ENCODE results near the gene MED29.

GRCh38 chr19:39407660-39408391, 16.6 kb downstream of the MED29 start:
- TF ChIP-seq, protein P1, sequence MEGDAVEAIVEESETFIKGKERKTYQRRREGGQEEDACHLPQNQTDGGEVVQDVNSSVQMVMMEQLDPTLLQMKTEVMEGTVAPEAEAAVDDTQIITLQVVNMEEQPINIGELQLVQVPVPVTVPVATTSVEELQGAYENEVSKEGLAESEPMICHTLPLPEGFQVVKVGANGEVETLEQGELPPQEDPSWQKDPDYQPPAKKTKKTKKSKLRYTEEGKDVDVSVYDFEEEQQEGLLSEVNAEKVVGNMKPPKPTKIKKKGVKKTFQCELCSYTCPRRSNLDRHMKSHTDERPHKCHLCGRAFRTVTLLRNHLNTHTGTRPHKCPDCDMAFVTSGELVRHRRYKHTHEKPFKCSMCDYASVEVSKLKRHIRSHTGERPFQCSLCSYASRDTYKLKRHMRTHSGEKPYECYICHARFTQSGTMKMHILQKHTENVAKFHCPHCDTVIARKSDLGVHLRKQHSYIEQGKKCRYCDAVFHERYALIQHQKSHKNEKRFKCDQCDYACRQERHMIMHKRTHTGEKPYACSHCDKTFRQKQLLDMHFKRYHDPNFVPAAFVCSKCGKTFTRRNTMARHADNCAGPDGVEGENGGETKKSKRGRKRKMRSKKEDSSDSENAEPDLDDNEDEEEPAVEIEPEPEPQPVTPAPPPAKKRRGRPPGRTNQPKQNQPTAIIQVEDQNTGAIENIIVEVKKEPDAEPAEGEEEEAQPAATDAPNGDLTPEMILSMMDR (IDR thresholded peaks at IDR 0.05 in 4 of 5, conservative IDR thresholded peaks at IDR 0.05 in 1 of 5) = no peak
- peak; percentile 16 to 55 for TF ChIP-seq POLR2A (IDR thresholded peaks at IDR 0.05)

Measured in gastrocnemius medialis (tissue), 4 donors.